Skeletal muscle cell (primary cell): ENCODE results near the gene ITPK1.

ENCODE experiments used
- DNase-seq: peaks from one replicate; pipeline ENCODE4 v3.0.0-alpha.2; 2010; ENCODE audit warnings: low read depth
- H3K4me3 ChIP-seq: 2 replicates; pipeline ENCODE4 v1.5.1; 2011; ENCODE audit warnings: low read depth, mild to moderate bottlenecking, control low read depth, low read length, moderate library complexity

ITPK1 gene

DNA sequence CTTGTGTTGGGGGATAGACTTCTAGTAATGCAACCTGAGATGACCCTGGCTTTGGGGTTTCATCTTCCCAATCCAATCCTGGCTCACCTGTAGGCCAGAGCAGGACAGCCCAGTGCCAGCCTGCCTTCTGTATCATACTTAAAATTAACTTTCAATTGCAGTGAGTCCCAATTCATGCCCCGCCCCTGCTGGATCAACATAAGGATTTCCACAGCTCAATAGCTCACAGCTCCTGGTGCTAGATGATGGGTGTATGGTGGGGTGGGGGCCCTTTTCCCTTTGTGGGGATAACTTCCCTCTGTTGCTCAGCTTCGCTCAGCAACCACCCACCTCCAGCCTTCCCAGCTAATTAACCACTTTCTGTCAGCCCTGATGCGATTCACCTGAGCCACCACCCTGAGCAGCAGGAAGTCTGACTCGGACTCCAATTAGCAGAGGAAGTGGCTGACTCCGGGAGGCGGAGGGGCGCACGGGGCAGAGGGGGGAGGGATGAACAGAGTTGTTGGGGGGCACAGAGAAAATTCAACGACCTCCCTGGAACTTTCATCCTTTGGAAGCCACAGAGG is 217.1 kb downstream of the ITPK1 start:
- DNase-seq = no peak
- no peak overlapping the region for H3K4me3 ChIP-seq

- DNase-seq = no peak
- no peak overlapping the region for H3K4me3 ChIP-seq
These were observed 217.7 kb downstream of the ITPK1 start for GRCh38 chr14:92897922-92898565.

DNA sequence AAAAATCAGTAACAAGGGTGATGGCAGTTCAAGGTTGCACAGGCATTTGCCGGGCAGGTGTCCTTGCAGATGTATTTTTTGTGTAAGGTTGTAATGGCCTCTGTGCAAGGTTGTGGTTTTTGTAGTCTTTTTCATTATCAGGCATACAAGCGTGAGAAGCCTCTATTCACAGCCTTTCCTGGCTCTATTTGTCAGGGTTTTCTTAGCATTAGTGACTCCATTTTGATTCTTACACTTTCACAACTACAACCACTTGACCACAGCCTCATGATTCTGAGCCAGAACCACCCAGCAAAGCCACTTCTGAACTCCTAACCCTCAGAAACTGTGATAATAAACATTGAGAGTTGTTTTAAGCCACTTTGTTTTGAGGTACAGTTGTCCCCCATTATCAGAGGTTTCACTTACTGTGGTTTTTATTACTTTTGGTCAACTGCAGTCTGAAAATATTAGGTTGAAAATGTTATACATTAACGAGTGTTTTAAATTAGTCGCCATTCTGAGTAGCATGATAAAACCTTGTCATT is 220.3 kb downstream of the ITPK1 start:
- DNase-seq = no peak
- no peak overlapping the region for H3K4me3 ChIP-seq

GRCh38 chr14:92892589-92892988 is 223.1 kb downstream of the ITPK1 start:
- no peak for DNase-seq
- H3K4me3 ChIP-seq = no peak overlapping the region

GRCh38 chr14:92890830-92891588 is 224.7 kb downstream of the ITPK1 start:
- no peak for DNase-seq
- H3K4me3 ChIP-seq = no peak overlapping the region

DNA sequence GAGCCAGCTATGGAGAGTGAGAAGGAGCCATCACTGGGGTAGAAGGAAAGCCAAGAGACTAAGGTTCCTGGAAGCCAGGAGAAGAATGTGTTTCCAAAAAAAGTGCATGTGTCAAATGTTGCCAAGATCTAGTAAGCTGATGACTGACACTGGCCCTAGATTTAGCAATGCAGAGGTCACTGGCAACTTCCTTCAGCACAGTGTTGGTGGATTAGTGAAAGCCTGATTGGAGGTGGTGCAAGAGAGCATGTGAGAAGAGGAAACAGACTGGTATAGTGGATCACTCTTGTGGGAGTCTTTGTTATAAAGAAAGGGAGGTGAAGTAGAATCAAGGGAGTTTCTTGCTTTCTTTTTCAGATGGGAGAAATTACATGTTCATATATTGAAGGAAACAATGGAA is 226.8 kb downstream of the ITPK1 start:
- no peak for DNase-seq
- H3K4me3 ChIP-seq = no peak overlapping the region

DNA sequence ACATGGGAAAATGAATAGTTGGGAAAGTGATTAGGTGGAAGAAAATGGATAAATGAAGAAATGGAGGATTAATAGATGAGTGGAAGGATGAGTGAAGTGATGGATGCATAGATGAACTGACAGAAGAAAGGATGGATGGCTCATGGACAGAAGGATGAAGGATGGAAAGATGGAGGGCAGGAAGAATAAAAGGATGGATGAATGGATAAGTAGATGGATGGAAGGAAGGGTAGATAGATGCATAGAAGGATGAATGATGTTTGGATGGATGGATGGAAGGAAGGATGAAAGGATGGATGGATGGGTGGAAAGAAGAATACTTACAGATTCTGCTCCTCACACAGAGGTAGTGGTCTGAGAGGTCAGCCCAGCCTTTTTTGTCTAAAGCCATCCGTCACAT is 228.6 kb downstream of the ITPK1 start:
- no peak overlapping the region for H3K4me3 ChIP-seq
- DNase-seq = no peak
